AG08396 (cell line): ENCODE measurements around the gene NSUN6.
A peak's percentile ranks its signal among the peaks of the same experiment; 100 is the strongest.
"Not testable (repeated sequence)": the region's sequence is repeated elsewhere in the genome, so short reads cannot be mapped to it uniquely, and the experiment has no call there.

Experiments used
- DNase-seq: peaks from one replicate; pipeline ENCODE4 v3.0.0; 2012; ENCODE audit warnings: low spot score, mixed read lengths

NSUN6 gene

GRCh38 chr10:18607503-18608378 is 43.6 kb downstream of the NSUN6 start:
- DNase-seq: peak; percentile 64

- no peak for DNase-seq
These were observed 45.2 kb downstream of the NSUN6 start for GRCh38 chr10:18606051-18606695.

- no peak for DNase-seq
These were observed 50.1 kb downstream of the NSUN6 start for GRCh38 chr10:18601321-18601720.

- no peak for DNase-seq
These were observed 52.0 kb downstream of the NSUN6 start for GRCh38 chr10:18599392-18599791.

- no peak for DNase-seq
These were observed 56.7 kb downstream of the NSUN6 start for GRCh38 chr10:18594574-18595156.

GRCh38 chr10:18591141-18591540 is 60.2 kb downstream of the NSUN6 start:
- not testable (repeated sequence) for DNase-seq

- not testable (repeated sequence) for DNase-seq
These were observed 64.8 kb downstream of the NSUN6 start for GRCh38 chr10:18586637-18587036.

GRCh38 chr10:18583575-18584270 is 67.7 kb downstream of the NSUN6 start:
- no peak for DNase-seq

- DNase-seq: no peak
These were observed 68.6 kb downstream of the NSUN6 start for GRCh38 chr10:18582803-18583202.

- no peak for DNase-seq
These were observed 73.3 kb downstream of the NSUN6 start for GRCh38 chr10:18577823-18578685.

- no peak for DNase-seq
These were observed 74.8 kb downstream of the NSUN6 start for GRCh38 chr10:18576586-18576985.

GRCh38 chr10:18572959-18573561 is 78.3 kb downstream of the NSUN6 start:
- no peak for DNase-seq

- DNase-seq: no peak
These were observed 79.6 kb downstream of the NSUN6 start for GRCh38 chr10:18571780-18572179.

- DNase-seq: no peak
These were observed 80.3 kb downstream of the NSUN6 start for GRCh38 chr10:18571076-18571475.

- DNase-seq: not testable (repeated sequence)
These were observed 81.0 kb downstream of the NSUN6 start for GRCh38 chr10:18570386-18570785.

- no peak for DNase-seq
These were observed 84.0 kb downstream of the NSUN6 start for GRCh38 chr10:18567343-18567856.

GRCh38 chr10:18566177-18566576 is 85.2 kb downstream of the NSUN6 start:
- DNase-seq: no peak

- DNase-seq: no peak
These were observed 86.4 kb downstream of the NSUN6 start for GRCh38 chr10:18565006-18565405.

- no peak for DNase-seq
These were observed 88.2 kb downstream of the NSUN6 start for GRCh38 chr10:18563003-18563726.
